Activated CD8-positive, alpha-beta memory T cell treated with anti-CD3 and anti-CD28 coated beads, Interleukin-2, amount 10 ng/mL, durations not matched to agents 7 days and 5 days (primary cell): Measurements from ENCODE around the gene INKA1. TPM values are rescaled to one million over a fixed set of nuclear protein-coding genes. Genes with fewer than 3 reads are reported as not detected.
"Not testable (repeated sequence)": the region's sequence is repeated elsewhere in the genome, so short reads cannot be mapped to it uniquely, and the experiment has no call there.

ENCODE experiments used
- ATAC-seq: fragments of 150-1000 bp; cut with Tn5 transposase; one replicate; pipeline ENCODE4 v1.10.0; 2021; ENCODE audit warnings: moderate library complexity
- CTCF ChIA-PET: fragments of 350-600 bp; sonication (Branson Sonifier 250); formaldehyde crosslinking; loops from one replicate; lab custom pipeline; 2021; ENCODE audit warnings: antibody characterized with exemption; lab: Charles Lee
- DNase-seq: peaks from one replicate; pipeline ENCODE4 v3.0.0-alpha.2; 2020
- H3K27ac Mint-ChIP-seq: one replicate; pipeline ENCODE4 v1.8.0; 2021; ENCODE audit warnings: mild to moderate bottlenecking, mixed read lengths
- H3K27me3 Mint-ChIP-seq: one replicate; pipeline ENCODE4 v1.8.0; 2021; ENCODE audit warnings: mixed read lengths
- H3K36me3 Mint-ChIP-seq: one replicate; pipeline ENCODE4 v1.8.0; 2021; ENCODE audit warnings: mild to moderate bottlenecking, mixed read lengths
- H3K4me1 Mint-ChIP-seq: one replicate; pipeline ENCODE4 v1.8.0; 2021; ENCODE audit warnings: mixed read lengths
- H3K4me3 Mint-ChIP-seq: one replicate; pipeline ENCODE4 v1.8.0; 2021; ENCODE audit warnings: mild to moderate bottlenecking, moderate library complexity, mixed read lengths
- H3K9me3 Mint-ChIP-seq: one replicate; pipeline ENCODE4 v1.8.0; 2022; ENCODE audit warnings: low read depth, mixed read lengths
- total RNA-seq, 2 experiments: library from RNA; stranded (reverse); gene quantifications; one replicate each; pipeline ENCODE4 v1.2.3, GENCODE V29; 2021

INKA1 gene
- total RNA-seq, 2 experiments from 2014 or later = 0.73 to 0.85 TPM

GRCh38 chr3:49804141-49805041, 1.3 kb downstream of the INKA1 start:
- Mint-ChIP-seq H3K27ac (peak overlapping the region; percentile 4), H3K36me3 (peaks cover 2% of the 10 kb centered on the region), H3K9me3 (no peaks in the 10 kb centered on the region), H3K27me3 (peaks cover 11% of the 10 kb centered on the region), H3K4me1 (peaks cover 36% of the 10 kb centered on the region), H3K4me3 (peak overlapping the region; percentile 80)
- no peak for ATAC-seq
- CTCF ChIA-PET = interaction anchor here (1.3 to 15.8 kb wide), 9 partner anchors 11 to 125 kb away, joined by 4 to 261 read pairs (median 15); partner anchors contain the start of genes IP6K1, MON1A and UBA7
- no peak for DNase-seq

- Mint-ChIP-seq H3K27ac (no peak overlapping the region), H3K4me3 (no peak overlapping the region), H3K9me3 (no peaks in the 10 kb centered on the region), H3K27me3 (peaks cover 11% of the 10 kb centered on the region), H3K4me1 (peaks cover 36% of the 10 kb centered on the region), H3K36me3 (peaks cover 9% of the 10 kb centered on the region)
- CTCF ChIA-PET = interaction anchor here (1.3 to 15.8 kb wide), 3 partner anchors 10 to 104 kb away, joined by 4 to 261 read pairs (median 86); partner anchors contain the start of gene UBA7
- ATAC-seq = no peak
- DNase-seq = no peak
Measured at GRCh38 chr3:49805367-49805782, 2.3 kb downstream of the INKA1 start.

- Mint-ChIP-seq H3K27ac (peak overlapping the region; percentile 55), H3K4me3 (no peak overlapping the region), H3K36me3 (peaks cover 9% of the 10 kb centered on the region), H3K9me3 (no peaks in the 10 kb centered on the region), H3K4me1 (peaks cover 36% of the 10 kb centered on the region), H3K27me3 (peaks cover 9% of the 10 kb centered on the region)
- CTCF ChIA-PET = interaction anchor here (7.1 to 15.8 kb wide), 2 partner anchors 9 to 31 kb away, joined by 86 to 261 read pairs; partner anchors contain the start of gene UBA7
- DNase-seq = peak; percentile 60
- no peak for ATAC-seq
Measured at GRCh38 chr3:49805897-49806701, 3.0 kb downstream of the INKA1 start.

- Mint-ChIP-seq H3K4me3 (no peak overlapping the region), H3K27ac (peak overlapping the region; percentile 55)
- CTCF ChIA-PET = interaction anchor here (1.5 to 15.8 kb wide), 2 partner anchors 11 to 30 kb away, joined by 5 to 261 read pairs; no protein-coding TSS in a partner anchor
Measured at GRCh38 chr3:49806850-49807249, 3.8 kb downstream of the INKA1 start.

GRCh38 chr3:49807431-49808114, 4.5 kb downstream of the INKA1 start:
- CTCF ChIA-PET = interaction anchor here (1.4 to 15.8 kb wide), 3 partner anchors 11 to 30 kb away, joined by 4 to 261 read pairs (median 5); no protein-coding TSS in a partner anchor
- no peak for ATAC-seq
- Mint-ChIP-seq H3K9me3 (no peaks in the 10 kb centered on the region), H3K4me1 (peaks cover 38% of the 10 kb centered on the region), H3K27ac (no peak overlapping the region), H3K36me3 (peaks cover 15% of the 10 kb centered on the region), H3K4me3 (no peak overlapping the region), H3K27me3 (no peaks in the 10 kb centered on the region)
- no peak for DNase-seq

More at GRCh38 chr3:49806850-49807249, 3.8 kb downstream of the INKA1 start:
- ATAC-seq (no peak), DNase-seq (no peak)
- Mint-ChIP-seq H3K27me3 (peaks cover 2% of the 10 kb centered on the region), H3K4me1 (peaks cover 36% of the 10 kb centered on the region), H3K9me3 (no peaks in the 10 kb centered on the region), H3K36me3 (peaks cover 11% of the 10 kb centered on the region)

GRCh38 chr3:49812916-49813496, 9.9 kb downstream of the INKA1 start:
- peaks cover 18% of the 10 kb centered on the region for H3K36me3 Mint-ChIP-seq
- CTCF ChIA-PET = interaction anchor here (0.8 to 15.8 kb wide), 6 partner anchors 10 to 274 kb away, joined by 3 to 261 read pairs (median 6); partner anchors contain the start of genes CDHR4, INKA1 and RBM6
- no peaks in the 10 kb centered on the region for H3K9me3 Mint-ChIP-seq
- ATAC-seq (peak; percentile 4), DNase-seq (no peak)
- peak overlapping the region; percentile 96 for H3K4me3 Mint-ChIP-seq
- H3K27ac Mint-ChIP-seq = peak overlapping the region; percentile 97
- H3K4me1 Mint-ChIP-seq = peaks cover 26% of the 10 kb centered on the region
- H3K27me3 Mint-ChIP-seq = no peaks in the 10 kb centered on the region

GRCh38 chr3:49813497-49814174, 10.6 kb downstream of the INKA1 start, which contains the start of gene UBA7:
Gene UBA7, minus strand, starts transcription at chr3:49813953. Its CDS starts 166 bp downstream, at chr3:49813787.
- Mint-ChIP-seq H3K4me3 (peak within 1 kb of the TSS; percentile 96), H3K36me3 (peaks cover 16% of the 10 kb centered on the region), H3K9me3 (no peaks in the 10 kb centered on the region), H3K27me3 (no peaks in the 10 kb centered on the region), H3K27ac (peak within 1 kb of the TSS; percentile 97), H3K4me1 (peaks cover 23% of the 10 kb centered on the region)
- ATAC-seq (peak; percentile 95), DNase-seq (peak; percentile 68)
- CTCF ChIA-PET = interaction anchor here (0.8 to 15.8 kb wide), 5 partner anchors 11 to 274 kb away, joined by 3 to 261 read pairs (median 6); partner anchors contain the start of genes CDHR4, INKA1 and RBM6

- H3K9me3 Mint-ChIP-seq, H3K4me1 Mint-ChIP-seq, H3K27ac Mint-ChIP-seq, ATAC-seq, DNase-seq, H3K27me3 Mint-ChIP-seq, H3K4me3 Mint-ChIP-seq, H3K36me3 Mint-ChIP-seq: not testable (repeated sequence)
- CTCF ChIA-PET = interaction anchor here (1.6 to 1.8 kb wide), 2 partner anchors 16 to 20 kb away, joined by 7 to 9 read pairs; partner anchors contain the start of gene INKA1
Measured at GRCh38 chr3:49823131-49823530, 20.1 kb downstream of the INKA1 start.

- H3K4me1 Mint-ChIP-seq = no peaks in the 10 kb centered on the region
- CTCF ChIA-PET = interaction anchor here (1.2 to 6.1 kb wide), 4 partner anchors 9 to 23 kb away, joined by 3 to 23 read pairs (median 10); partner anchors contain the start of gene INKA1
- no peak overlapping the region for H3K27ac Mint-ChIP-seq
- no peaks in the 10 kb centered on the region for H3K27me3 Mint-ChIP-seq
- H3K9me3 Mint-ChIP-seq = no peaks in the 10 kb centered on the region
- no peak overlapping the region for H3K4me3 Mint-ChIP-seq
- ATAC-seq (no peak), DNase-seq (no peak)
- H3K36me3 Mint-ChIP-seq = peaks cover 8% of the 10 kb centered on the region
Measured at GRCh38 chr3:49826016-49826415, 23.0 kb downstream of the INKA1 start.

GRCh38 chr3:49831341-49831740, 28.3 kb downstream of the INKA1 start:
- H3K27ac Mint-ChIP-seq = no peak overlapping the region
- no peak overlapping the region for H3K4me3 Mint-ChIP-seq
- DNase-seq = no peak
- no peaks in the 10 kb centered on the region for H3K4me1 Mint-ChIP-seq
- no peaks in the 10 kb centered on the region for H3K9me3 Mint-ChIP-seq
- no peak for ATAC-seq
- CTCF ChIA-PET = interaction anchor here (1.4 to 12.1 kb wide), 3 partner anchors 8 to 25 kb away, joined by 4 to 261 read pairs (median 23); partner anchors contain the start of genes CDHR4, INKA1 and UBA7
- H3K27me3 Mint-ChIP-seq = no peaks in the 10 kb centered on the region
- peaks cover 18% of the 10 kb centered on the region for H3K36me3 Mint-ChIP-seq

GRCh38 chr3:49839193-49839809, 36.2 kb downstream of the INKA1 start:
- DNase-seq = peak; percentile 87
- H3K9me3 Mint-ChIP-seq = no peaks in the 10 kb centered on the region
- peaks cover 1% of the 10 kb centered on the region for H3K4me1 Mint-ChIP-seq
- H3K4me3 Mint-ChIP-seq = no peak overlapping the region
- CTCF ChIA-PET = interaction anchor here (0.7 to 12.1 kb wide), 41 partner anchors 10 to 314 kb away, joined by 3 to 261 read pairs (median 4); partner anchors contain the start of genes AMIGO3, CDHR4, INKA1 and IP6K1
- no peaks in the 10 kb centered on the region for H3K27me3 Mint-ChIP-seq
- H3K27ac Mint-ChIP-seq = no peak overlapping the region
- H3K36me3 Mint-ChIP-seq = peaks cover 13% of the 10 kb centered on the region
- ATAC-seq = peak; percentile 91
